HepG2 (cell line): Measurements from ENCODE around the gene TNFRSF9. TPM values are rescaled to one million over a fixed set of nuclear protein-coding genes. Genes with fewer than 3 reads are reported as not detected.

Source experiments
- ARID5B ChIP-seq: IDR thresholded peaks from 2 replicates; pipeline ENCODE4 v1.4.0; 2020; ENCODE audit warnings: mild to moderate bottlenecking, missing genetic modification reagents
- HCFC1 ChIP-seq: fragments of 150-350 bp; IDR thresholded peaks from 2 replicates; pipeline ENCODE4 v1.6.1; 2014; ENCODE audit warnings: low read depth, low read length
- HHEX ChIP-seq: IDR thresholded peaks from 2 replicates; pipeline ENCODE4 v1.6.1; 2016; ENCODE audit warnings: control low read depth
- IKZF1 ChIP-seq: fragments of 450-650 bp; IDR thresholded peaks from 2 replicates; pipeline ENCODE4 v1.7.1; 2016
- NFIB ChIP-seq: sonication (generic); formaldehyde crosslinking; IDR thresholded peaks from 2 replicates; pipeline ENCODE4 v1.9.0; 2021; ENCODE audit warnings: missing genetic modification reagents, mild to moderate bottlenecking, borderline replicate concordance
- SAFB2 ChIP-seq: sonication (generic); formaldehyde crosslinking; IDR thresholded peaks from 2 replicates; pipeline ENCODE4 v1.5.1; 2020; ENCODE audit warnings: missing genetic modification reagents, low read depth, mild to moderate bottlenecking, borderline replicate concordance
- THAP9 ChIP-seq: sonication (generic); formaldehyde crosslinking; IDR thresholded peaks from 2 replicates; pipeline ENCODE4; 2020; ENCODE audit warnings: missing genetic modification reagents, mild to moderate bottlenecking, borderline replicate concordance
- ZBTB20 ChIP-seq: sonication (generic); formaldehyde crosslinking; IDR thresholded peaks from 2 replicates; pipeline ENCODE4 v1.8.1; 2023; ENCODE audit warnings: missing genetic modification reagents, low read depth, mild to moderate bottlenecking, borderline replicate concordance
- ZC3H13 ChIP-seq: sonication (generic); formaldehyde crosslinking; IDR thresholded peaks from 2 replicates; pipeline ENCODE4 v1.8.1; 2023; ENCODE audit warnings: mild to moderate bottlenecking, missing genetic modification reagents, moderate library complexity
- ZNF407 ChIP-seq: sonication (generic); formaldehyde crosslinking; IDR thresholded peaks from one replicate; pipeline ENCODE4 v1.5.1; 2020; ENCODE audit warnings: mild to moderate bottlenecking, missing genetic modification reagents; ENCODE audit errors: not compliant biosample characterization
- ZNF549 ChIP-seq: sonication (generic); formaldehyde crosslinking; IDR thresholded peaks from 2 replicates; pipeline ENCODE4 v1.5.0; 2020; ENCODE audit warnings: missing genetic modification reagents
- ZNF75D ChIP-seq: sonication (generic); formaldehyde crosslinking; IDR thresholded peaks from 2 replicates; pipeline ENCODE4 v1.8.1; 2023; ENCODE audit warnings: missing genetic modification reagents, mild to moderate bottlenecking, borderline replicate concordance
- ZSCAN22 ChIP-seq: sonication (generic); formaldehyde crosslinking; IDR thresholded peaks from 2 replicates; pipeline ENCODE4 v1.4.0; 2020; ENCODE audit warnings: mild to moderate bottlenecking, missing genetic modification reagents
- polyA plus RNA-seq, 8 experiments: library from polyadenylated mRNA; depleted of rRNA in 3 of 8; stranded (reverse) in 7 of 8; unstranded in 1 of 8; fragments of >200 nt; fragmentation: Illumina TruSeq in 4 of 8; extraction: Trizol in 4 of 8; gene quantifications; 2 replicates each; pipeline versions ENCODE4 v1.2.1 to v1.2.3, GENCODE V29; 2011 to 2016; ENCODE audit warnings: low read depth in 4 of 8, missing spikeins in 1 of 8, mixed read lengths in 1 of 8; ENCODE audit not compliant: insufficient read depth in 1 of 8
- total RNA-seq, 5 experiments: library from RNA; depleted of rRNA; stranded (reverse); fragments of >200 nt; fragmentation: Illumina TruSeq; extraction: Trizol; gene quantifications; 2 replicates each; pipeline ENCODE4 v1.2.3, GENCODE V29; 2016; ENCODE audit warnings: low read depth in 1 of 5

Gene TNFRSF9
- total and polyA plus RNA-seq, 2 of the 13 experiments (the other 11 are each of a cell fraction or from before 2014, with no cell fraction given) = 0.07 TPM; not detected in 1

- TF ChIP-seq ARID5B (CRISPR knock-in tag) (peak; percentile 19; the same call in 1 of the 2 replicates), ZBTB20 (CRISPR knock-in tag) (peak; percentile 80), ZNF549 (no peak), HCFC1 (peak; percentile 63; the same call in 1 of the 2 replicates), ZNF407 (peak; percentile 93), ZNF75D (no peak), SAFB2 (CRISPR knock-in tag) (peak; percentile 90), ZSCAN22 (peak; percentile 71; the same call in 1 of the 2 replicates), NFIB (CRISPR knock-in tag) (no peak), THAP9 (CRISPR knock-in tag) (peak; percentile 83; the same call in 1 of the 2 replicates), IKZF1 (no peak), HHEX (CRISPR knock-in tag) (no peak), ZC3H13 (CRISPR knock-in tag) (no peak)
Measured at GRCh38 chr1:7961216-7962013, 20.8 kb upstream of the TNFRSF9 start, which contains the start of gene PARK7 (continued).
